Thyroid gland (tissue), 4 donors: ENCODE measurements around the gene XK. TPM values are rescaled to one million over a fixed set of nuclear protein-coding genes. Genes with fewer than 3 reads are reported as not detected.

Experiments
- DNase-seq, 2 donors: peaks; one replicate each; pipeline ENCODE4 v3.0.0-alpha.2; 2019
- H3K27ac ChIP-seq, 3 donors: fragments of 200-600 bp; sonication (generic); 1 replicate in 2 of 3; 2 replicates in 1 of 3; pipeline ENCODE4 v1.5.1; 2016 to 2019; ENCODE audit warnings: mild to moderate bottlenecking in 1 of 3, moderate library complexity in 1 of 3
- H3K27me3 ChIP-seq: fragments of 200-600 bp; sonication (generic); one replicate; pipeline ENCODE4 v1.5.1; 2019
- H3K36me3 ChIP-seq, 2 donors: fragments of 200-600 bp; sonication (generic); one replicate each; pipeline ENCODE4 v1.5.1; 2016 to 2019
- H3K4me1 ChIP-seq, 2 donors: fragments of 200-600 bp; sonication (generic); one replicate each; pipeline ENCODE4 v1.5.1; 2017 to 2019
- H3K4me3 ChIP-seq, 3 donors: fragments of 200-600 bp; sonication (generic); replicated peaks in 1 of 3; 1 replicate in 2 of 3; 2 replicates in 1 of 3; pipeline ENCODE4 v1.5.1; 2016; ENCODE audit warnings: mild to moderate bottlenecking in 1 of 3
- H3K9me3 ChIP-seq: fragments of 200-600 bp; sonication (generic); one replicate; pipeline ENCODE4 v1.5.1; 2017
- CTCF ChIP-seq, 6 experiments: fragments of 200-600 bp in 3 of 6; fragments of 450-650 bp in 3 of 6; sonication (generic) in 3 of 6; IDR thresholded peaks; one replicate each; pipeline ENCODE4 v1.5.1; 2016 to 2019; ENCODE audit warnings: antibody characterized with exemption in 6 of 6, mild to moderate bottlenecking in 2 of 6, inconsistent platforms in 1 of 6, moderate library complexity in 1 of 6
- POLR2A ChIP-seq, 2 donors: fragments of 450-650 bp; IDR thresholded peaks; one replicate each; pipeline ENCODE4 v1.6.1; 2017; ENCODE audit warnings: antibody characterized with exemption in 2 of 2, mild to moderate bottlenecking in 2 of 2, moderate library complexity in 1 of 2
- WGBS, 2 donors: methylation state at CpG; one replicate each; pipeline ENCODE4 v1.1.5; 2017; 5-methylcytosine and 5-hydroxymethylcytosine counted together
- intact Hi-C: fragments of 100-400 bp; cut with DNase I; formaldehyde crosslinking; loops from one replicate; pipeline ENCODE4 v1.15.1; 2023
- total RNA-seq, 4 donors: library from RNA; depleted of rRNA; stranded (reverse); fragments of >200 nt; gene quantifications; one replicate each; pipeline ENCODE4 v1.2.3, GENCODE V29; 2016

The XK gene
- total RNA-seq, 4 donors from 2014 or later = 0.40 to 3.5 (median 2.4) TPM

DNA sequence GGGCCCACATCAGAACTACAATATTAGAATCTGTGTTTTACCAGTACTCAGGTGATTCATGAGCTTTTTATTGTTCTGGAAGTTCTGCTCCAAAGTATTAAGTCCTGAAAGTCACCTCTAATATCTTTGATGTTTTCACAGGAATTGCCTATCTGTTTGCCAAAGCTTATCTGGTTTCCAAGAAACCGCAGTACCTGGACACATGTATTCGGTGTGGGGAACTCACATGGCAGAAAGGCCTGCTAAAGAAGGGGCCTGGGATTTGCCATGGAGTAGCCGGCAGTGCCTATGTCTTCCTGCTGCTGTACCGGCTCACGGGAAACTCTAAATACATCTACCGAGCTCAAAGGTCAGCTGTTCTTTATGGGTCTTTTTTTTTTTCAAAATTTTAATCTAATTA is 18.4 kb upstream of the XK start:
- 86 to 90% methylated on average over 6 of the region's 6 CpGs for WGBS, 2 donors
- TF ChIP-seq CTCF (IDR thresholded peaks at IDR 0.05) (no peak), POLR2A (IDR thresholded peaks at IDR 0.05) (no peak)
- Histone ChIP-seq H3K27ac (no peak overlapping the region), H3K36me3 (no peaks in the 10 kb centered on the region), H3K4me1 (no peaks in the 10 kb centered on the region), H3K27me3 (no peaks in the 10 kb centered on the region), H3K9me3 (no peaks in the 10 kb centered on the region), H3K4me3 (no peak overlapping the region)
- DNase-seq = no peak
- intact Hi-C loops = no loop called here

- 63 to 76% methylated on average over 2 to 4 of the region's 4 CpGs for WGBS, 2 donors
- Histone ChIP-seq H3K4me3 (no peak overlapping the region), H3K9me3 (no peaks in the 10 kb centered on the region), H3K36me3 (no peaks in the 10 kb centered on the region), H3K27ac (no peak overlapping the region), H3K27me3 (no peaks in the 10 kb centered on the region), H3K4me1 (no peaks in the 10 kb centered on the region)
- no peak for DNase-seq
- TF ChIP-seq CTCF (IDR thresholded peaks at IDR 0.05) (no peak), POLR2A (IDR thresholded peaks at IDR 0.05) (no peak)
- intact Hi-C loops = no loop called here
These were observed 13.0 kb upstream of the XK start for GRCh38 chrX:37672563-37672962.

GRCh38 chrX:37676811-37677210 is 8.8 kb upstream of the XK start:
- TF ChIP-seq POLR2A (IDR thresholded peaks at IDR 0.05) = no peak
- DNase-seq = no peak
- Histone ChIP-seq H3K27ac (no peak overlapping the region), H3K9me3 (no peaks in the 10 kb centered on the region), H3K27me3 (no peaks in the 10 kb centered on the region), H3K36me3 (no peaks in the 10 kb centered on the region), H3K4me1 (no peaks in the 10 kb centered on the region), H3K4me3 (no peak overlapping the region)
- intact Hi-C loops = no loop called here

GRCh38 chrX:37677243-37677642 is 8.3 kb upstream of the XK start:
- Histone ChIP-seq H3K27ac (no peak overlapping the region), H3K27me3 (no peaks in the 10 kb centered on the region), H3K4me3 (no peak overlapping the region), H3K9me3 (no peaks in the 10 kb centered on the region), H3K36me3 (no peaks in the 10 kb centered on the region), H3K4me1 (no peaks in the 10 kb centered on the region)
- intact Hi-C loops = no loop called here
- no peak for DNase-seq
- TF ChIP-seq CTCF (IDR thresholded peaks at IDR 0.05) (no peak), POLR2A (IDR thresholded peaks at IDR 0.05) (no peak)
- 78 to 81% methylated on average over 1 of the region's 1 CpG for WGBS, 2 donors

DNA sequence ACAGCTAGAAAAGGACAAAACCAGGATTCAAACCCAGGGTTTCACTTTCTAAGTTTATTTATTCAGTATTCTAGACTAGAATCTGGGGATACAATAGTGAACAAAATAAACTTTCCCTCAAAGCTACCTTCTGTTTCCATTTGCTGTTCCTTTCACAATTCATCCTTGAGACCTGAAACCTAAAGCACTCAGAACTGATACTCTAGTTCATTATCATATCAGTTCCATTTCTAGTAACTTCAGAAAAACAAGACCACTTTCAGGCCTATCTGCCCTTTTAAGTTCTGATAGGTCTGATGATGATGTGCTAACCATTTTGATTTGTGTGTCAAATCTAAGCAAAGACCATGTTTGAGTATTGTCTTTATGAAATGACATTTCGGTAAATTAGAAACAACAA is 7.8 kb upstream of the XK start:
- intact Hi-C loops = no loop called here
- no peaks in the 10 kb centered on the region for H3K36me3 ChIP-seq
- TF ChIP-seq POLR2A (IDR thresholded peaks at IDR 0.05) = no peak
- TF ChIP-seq CTCF (IDR thresholded peaks at IDR 0.05) = no peak
- no peaks in the 10 kb centered on the region for H3K9me3 ChIP-seq
- no peaks in the 10 kb centered on the region for H3K4me1 ChIP-seq
- H3K27me3 ChIP-seq = no peaks in the 10 kb centered on the region
- H3K27ac ChIP-seq = no peak overlapping the region
- H3K4me3 ChIP-seq = no peak overlapping the region
- WGBS, 2 donors = 93 to 100% methylated on average over 1 of the region's 1 CpG
- no peak for DNase-seq

DNA sequence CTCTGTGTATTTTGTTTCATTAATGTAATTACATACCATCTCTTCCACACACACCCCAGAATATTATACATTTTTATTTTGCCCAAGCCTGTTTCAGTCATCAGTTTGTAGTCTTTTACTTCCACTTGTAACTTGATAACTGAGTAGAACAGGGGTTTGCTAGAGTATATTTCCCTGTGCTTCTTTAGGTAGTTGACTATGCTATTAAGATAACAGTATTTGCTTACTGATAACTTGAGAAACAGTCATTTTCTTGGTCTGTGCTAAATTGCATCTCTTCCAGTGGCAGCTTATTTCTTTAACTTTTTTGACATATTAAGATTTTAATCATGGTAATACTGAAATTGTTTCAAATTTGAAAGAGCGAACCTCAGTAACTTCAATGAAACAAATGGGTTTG is 7.0 kb upstream of the XK start:
- 97 to 100% methylated on average over 1 of the region's 1 CpG for WGBS, 2 donors
- intact Hi-C loops = no loop called here

More for the DNA sequence above, 7.0 kb upstream of the XK start:
- no peaks in the 10 kb centered on the region for H3K9me3 ChIP-seq
- no peaks in the 10 kb centered on the region for H3K36me3 ChIP-seq
- H3K4me3 ChIP-seq = no peak overlapping the region
- no peak for DNase-seq
- H3K27ac ChIP-seq = no peak overlapping the region
- no peaks in the 10 kb centered on the region for H3K27me3 ChIP-seq
- no peaks in the 10 kb centered on the region for H3K4me1 ChIP-seq
- no peak for TF ChIP-seq POLR2A (IDR thresholded peaks at IDR 0.05)
- TF ChIP-seq CTCF (IDR thresholded peaks at IDR 0.05) = no peak
